ENCODE results near the gene RNF32.

The RNF32 gene

DNA sequence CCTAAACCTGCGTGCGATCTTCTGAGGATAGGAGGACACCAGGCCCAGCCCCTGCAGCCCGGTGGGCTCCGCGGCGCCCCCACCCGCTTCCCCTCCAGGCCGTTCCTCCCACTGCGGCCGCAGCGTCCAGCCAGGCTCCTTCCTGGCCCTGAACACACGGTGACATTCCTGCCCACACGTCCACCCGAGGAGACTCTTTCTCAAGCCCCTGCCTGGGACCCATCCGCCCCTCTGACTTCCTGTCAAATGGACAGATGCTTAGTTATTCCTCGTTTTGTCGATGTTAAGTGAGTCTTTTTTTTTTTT lies 32.4 kb upstream of the RNF32 start:
- H3K4me3 ChIP-seq, result peak overlapping the region; percentile 64
- TF ChIP-seq, protein P1, sequence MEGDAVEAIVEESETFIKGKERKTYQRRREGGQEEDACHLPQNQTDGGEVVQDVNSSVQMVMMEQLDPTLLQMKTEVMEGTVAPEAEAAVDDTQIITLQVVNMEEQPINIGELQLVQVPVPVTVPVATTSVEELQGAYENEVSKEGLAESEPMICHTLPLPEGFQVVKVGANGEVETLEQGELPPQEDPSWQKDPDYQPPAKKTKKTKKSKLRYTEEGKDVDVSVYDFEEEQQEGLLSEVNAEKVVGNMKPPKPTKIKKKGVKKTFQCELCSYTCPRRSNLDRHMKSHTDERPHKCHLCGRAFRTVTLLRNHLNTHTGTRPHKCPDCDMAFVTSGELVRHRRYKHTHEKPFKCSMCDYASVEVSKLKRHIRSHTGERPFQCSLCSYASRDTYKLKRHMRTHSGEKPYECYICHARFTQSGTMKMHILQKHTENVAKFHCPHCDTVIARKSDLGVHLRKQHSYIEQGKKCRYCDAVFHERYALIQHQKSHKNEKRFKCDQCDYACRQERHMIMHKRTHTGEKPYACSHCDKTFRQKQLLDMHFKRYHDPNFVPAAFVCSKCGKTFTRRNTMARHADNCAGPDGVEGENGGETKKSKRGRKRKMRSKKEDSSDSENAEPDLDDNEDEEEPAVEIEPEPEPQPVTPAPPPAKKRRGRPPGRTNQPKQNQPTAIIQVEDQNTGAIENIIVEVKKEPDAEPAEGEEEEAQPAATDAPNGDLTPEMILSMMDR (IDR thresholded peaks at IDR 0.05), result no peak
- no peak for DNase-seq (ENCODE audit: low spot score)
- no peak overlapping the region for H3K27ac ChIP-seq

DNA sequence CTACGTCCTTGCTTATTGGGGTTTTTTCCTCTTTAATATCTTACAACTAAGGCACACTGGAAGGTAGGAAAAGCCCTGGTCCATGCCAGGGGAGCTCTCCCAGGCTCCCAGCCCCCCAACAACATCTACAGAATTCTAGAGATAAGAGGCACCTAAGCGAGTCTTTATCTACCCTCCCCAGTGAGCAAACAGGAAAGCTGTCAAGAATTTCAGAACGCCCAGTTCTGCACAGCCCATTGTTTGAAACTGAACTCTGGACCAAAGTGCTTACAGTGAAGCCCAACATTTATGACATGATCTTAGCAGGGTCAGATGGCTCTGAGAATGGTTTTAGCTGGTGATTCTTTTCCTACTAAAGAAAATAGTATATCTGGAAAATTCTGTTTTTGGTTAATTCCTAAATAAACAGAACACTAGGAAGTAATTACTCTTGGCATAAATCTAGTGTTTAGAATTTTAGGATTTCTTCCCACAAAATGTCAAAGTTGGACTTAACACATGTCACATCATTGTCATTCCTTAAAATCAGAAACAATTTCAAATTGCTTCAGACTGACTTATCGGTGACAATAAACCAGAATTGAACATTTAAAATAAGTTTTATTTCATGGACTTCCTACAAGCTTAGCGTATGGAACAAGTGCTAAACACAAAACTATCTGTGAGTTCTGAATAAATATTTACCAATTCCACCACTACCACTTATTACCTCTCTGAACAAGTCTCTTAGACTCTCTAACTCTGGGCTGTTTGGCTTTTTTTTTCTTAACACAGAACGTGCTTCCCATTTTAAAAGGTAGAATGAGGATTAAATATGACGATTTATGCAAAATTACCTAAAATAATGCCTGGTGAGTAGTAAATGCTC lies 31.3 kb upstream of the RNF32 start:
- H3K4me3 ChIP-seq, result no peak overlapping the region
- no peak for DNase-seq (ENCODE audit: low spot score)
- H3K27ac ChIP-seq, result no peak overlapping the region
- TF ChIP-seq, protein P1 (IDR thresholded peaks at IDR 0.05), result no peak

DNA sequence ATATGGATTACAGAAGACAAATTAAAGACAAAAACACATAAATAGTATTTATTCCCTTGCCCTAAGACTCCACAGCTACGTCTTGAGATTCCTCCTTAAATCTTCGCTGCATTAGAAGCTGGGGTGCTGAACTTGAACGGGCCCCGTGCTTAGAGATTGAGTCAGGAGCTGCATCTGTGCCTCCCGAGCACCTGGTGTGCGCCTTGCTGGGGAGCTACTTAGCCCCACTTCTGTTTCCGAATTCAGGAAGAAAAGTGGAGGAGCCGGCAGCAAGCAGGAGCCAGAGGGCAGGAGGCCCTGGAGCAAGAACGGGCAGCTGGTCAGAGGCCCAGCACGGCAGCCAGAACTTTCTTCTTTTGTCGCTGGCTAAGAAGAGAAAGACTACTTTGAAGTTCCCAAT lies 30.4 kb upstream of the RNF32 start:
- Histone ChIP-seq H3K4me3 (no peak overlapping the region), H3K27ac (no peak overlapping the region)
- TF ChIP-seq, protein P1 (IDR thresholded peaks at IDR 0.05), result no peak
- no peak for DNase-seq (ENCODE audit: low spot score)

DNA sequence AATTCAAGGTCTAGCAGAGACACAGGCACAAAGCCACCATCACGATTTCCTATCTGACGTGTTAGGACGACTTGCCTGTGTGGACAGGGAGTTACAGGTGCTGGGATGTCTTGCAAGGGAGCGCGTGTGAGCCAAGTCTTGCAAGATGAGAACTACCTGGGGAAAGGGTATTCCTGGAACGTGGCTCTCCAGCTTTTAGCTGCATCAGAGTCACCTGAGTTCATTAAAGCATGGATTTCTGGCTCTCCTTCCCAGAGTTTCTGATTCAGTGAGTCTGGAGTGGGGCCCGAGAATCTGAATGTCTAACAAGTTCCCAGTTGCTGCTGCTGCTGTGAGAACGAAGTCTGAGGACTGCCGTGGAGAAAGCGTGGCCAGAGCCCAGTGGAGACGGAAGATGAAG lies 30.0 kb upstream of the RNF32 start:
- Histone ChIP-seq H3K27ac (no peak overlapping the region), H3K4me3 (no peak overlapping the region)
- DNase-seq (ENCODE audit: low spot score), result no peak
- TF ChIP-seq, protein P1 (IDR thresholded peaks at IDR 0.05), result no peak

DNA sequence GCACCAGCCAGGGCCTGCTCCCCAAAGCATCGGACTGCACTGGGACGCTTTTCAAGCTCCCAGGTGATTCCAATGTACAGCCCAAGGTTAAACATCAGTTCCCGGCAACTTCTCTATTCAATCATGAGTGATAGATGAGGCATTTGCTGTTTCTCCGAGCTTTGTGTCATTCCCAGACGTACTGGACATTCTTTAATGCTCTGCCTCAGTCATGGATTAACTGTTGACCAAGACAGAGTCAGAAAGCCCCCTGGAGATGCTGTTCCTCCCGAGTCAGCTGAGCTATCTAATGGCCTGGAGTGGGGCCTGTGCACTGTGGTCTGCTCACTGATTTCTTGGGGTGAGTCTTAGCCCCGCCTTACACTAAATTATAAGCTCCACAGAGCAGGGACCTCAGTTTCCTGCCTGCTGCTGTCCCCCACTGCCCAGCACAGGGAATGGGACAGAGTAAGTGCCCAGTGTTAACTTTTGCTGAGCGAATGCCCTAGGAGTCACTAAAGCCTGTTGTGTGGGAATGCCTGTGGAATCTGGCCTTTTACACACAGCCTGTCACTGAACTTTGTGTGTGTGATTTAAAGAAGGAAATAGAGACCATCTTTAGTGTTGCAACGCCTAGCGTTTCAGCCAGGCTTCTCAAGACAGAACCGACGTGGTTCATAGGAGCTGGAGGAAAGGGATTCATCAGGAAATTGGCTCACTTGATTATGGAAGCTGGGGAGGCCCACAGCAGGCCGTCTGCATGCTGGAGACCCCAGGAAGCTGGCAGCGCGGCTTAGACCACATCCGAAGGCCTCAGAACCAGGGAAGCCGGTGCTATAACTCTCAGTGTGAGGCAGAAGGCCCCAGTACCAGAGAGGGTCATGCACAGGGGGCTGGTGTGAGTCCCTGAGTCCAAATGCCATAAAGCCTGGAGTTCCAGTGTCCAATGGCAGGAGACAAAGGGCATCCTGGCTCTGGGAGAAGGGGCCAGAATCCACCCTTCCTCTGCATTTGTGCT lies 29.3 kb upstream of the RNF32 start:
- TF ChIP-seq, protein P1 (IDR thresholded peaks at IDR 0.05), result no peak
- H3K27ac ChIP-seq, result no peak overlapping the region
- no peak overlapping the region for H3K4me3 ChIP-seq
- DNase-seq (ENCODE audit: low spot score), result no peak

DNA sequence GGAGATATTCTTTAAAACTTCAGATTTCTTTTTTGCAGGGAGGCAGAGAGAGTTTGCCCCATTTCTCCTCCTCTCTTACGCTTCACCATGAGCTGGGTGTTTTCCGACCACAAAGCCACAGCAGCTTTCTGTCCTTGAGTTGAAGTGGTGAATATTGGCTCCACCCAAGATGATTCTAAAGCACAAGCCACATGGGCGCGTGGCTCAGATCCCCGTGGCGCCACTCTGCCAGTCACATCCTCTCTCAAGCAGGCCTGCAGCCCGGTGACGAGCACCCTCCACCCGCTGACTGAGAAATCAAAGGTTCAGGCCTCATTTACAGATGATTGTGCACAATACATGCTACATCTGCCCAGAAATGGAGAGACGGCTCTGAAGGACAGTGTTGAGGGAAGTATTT lies 27.6 kb upstream of the RNF32 start:
- DNase-seq (ENCODE audit: low spot score), result no peak
- Histone ChIP-seq H3K27ac (no peak overlapping the region), H3K4me3 (no peak overlapping the region)
- TF ChIP-seq, protein P1 (IDR thresholded peaks at IDR 0.05), result no peak
